ENCODE data around the gene CARD11.
"Not testable (repeated sequence)": the region's sequence is repeated elsewhere in the genome, so short reads cannot be mapped to it uniquely, and the experiment has no call there.

CARD11 gene

DNA sequence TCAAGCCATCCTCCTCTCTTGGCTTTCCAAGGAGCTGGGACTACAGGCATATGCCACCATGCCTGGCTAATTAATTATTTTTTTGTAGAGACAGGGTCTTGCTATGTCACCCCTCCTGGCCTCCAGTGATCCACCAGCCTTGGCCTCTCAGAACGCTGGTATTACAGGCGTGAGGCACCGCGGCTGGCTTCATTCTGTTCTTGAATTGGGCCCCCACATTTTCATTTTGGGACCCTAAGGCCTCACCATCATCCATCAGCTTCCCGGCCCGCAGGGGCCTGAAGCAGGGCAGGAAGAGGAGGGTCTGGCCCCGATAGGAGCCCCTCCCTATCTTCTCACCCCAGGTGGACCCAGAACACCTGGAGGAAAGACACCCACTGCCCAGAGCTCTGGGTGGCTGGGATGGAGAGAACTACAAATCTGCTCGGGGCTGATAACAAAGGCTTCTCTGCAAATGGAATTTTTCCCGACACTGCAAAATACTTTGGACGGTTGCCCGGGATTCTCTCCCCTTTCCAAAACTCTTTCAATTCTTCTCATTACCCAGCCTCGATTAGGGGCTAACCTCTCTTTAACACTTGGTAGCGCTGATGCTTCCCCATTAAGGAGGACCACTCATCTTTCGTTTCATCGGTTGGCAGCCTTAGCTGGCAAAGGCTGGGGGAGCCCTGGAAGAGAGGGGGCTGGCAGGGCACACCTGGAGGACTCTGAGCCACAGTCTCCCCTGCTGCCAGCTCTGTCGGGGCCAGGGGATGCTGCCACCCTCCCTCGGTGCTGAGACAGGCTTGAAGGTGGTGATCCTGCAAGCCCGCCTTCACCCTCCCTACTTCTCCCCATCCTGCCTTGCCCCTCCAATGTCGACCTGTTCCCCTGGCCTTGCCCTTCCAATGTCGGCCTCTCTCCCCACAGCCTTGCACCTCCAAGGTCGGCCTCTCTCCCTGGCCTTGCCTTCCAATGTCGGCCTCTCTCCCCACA lies 118.5 kb downstream of the CARD11 start:
- no peak for DNase-seq (ENCODE audit: low read depth)

DNA sequence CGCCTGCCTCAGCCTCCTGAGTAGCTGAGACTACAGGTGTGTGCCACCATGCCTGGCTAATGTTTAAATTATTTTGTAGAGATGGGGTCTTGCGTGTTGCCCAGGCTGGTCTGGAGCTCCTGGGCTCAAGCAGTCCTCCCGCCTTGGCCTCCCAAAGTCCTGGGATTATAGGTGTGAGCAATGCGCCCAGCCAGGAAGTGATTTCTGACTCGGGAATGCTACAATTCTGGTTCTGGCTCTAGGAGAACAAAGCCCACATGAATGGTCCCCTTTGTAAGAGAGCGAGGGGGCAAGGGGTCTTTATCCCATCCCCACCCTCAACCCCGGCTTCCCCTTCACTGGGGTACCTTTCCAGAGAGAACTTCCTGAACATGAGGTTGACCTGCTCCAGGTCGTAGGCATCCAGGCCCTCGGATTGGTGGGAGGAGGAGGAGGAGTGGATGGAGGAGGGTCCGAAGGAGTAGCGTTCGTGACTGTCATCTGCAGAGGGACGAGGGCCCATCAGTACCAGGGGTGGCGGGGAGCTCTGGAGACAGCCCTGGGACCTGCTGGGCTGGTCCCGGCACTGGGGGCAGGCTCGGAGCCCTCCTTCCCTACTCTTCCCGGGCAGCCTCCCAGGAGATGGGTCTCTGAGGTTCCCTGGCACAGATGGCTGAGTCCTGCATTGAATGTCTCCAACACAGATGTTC lies 119.6 kb downstream of the CARD11 start:
- no peak for DNase-seq (ENCODE audit: low read depth)

DNA sequence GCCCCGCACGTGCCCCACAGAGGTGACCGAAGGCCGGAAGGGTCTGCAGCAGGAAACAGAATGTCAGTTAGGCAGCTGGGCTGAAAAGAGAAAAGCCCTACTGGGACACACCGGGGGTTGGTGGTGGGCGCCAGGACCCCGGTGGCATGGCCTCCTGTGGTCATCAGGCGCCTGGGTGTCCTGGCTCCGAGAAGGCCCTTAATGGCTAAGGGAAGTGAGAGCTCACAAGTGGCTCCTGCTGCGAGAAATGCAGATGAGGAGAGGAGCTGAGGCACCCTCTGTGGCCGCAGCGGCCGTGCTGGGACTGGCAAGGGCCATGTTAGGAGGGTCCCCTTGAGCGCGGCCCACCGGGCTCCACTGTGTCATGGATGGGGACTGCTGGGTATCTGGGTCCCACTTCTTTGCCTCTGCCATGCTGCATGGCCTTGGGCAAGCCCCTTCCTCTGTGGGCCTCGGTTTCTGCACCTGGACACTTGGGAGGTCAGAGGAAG lies 120.3 kb downstream of the CARD11 start:
- no peak for DNase-seq (ENCODE audit: low read depth)

- no peak for DNase-seq (ENCODE audit: low read depth)
These were observed 120.8 kb downstream of the CARD11 start for GRCh38 chr7:2922866-2923265.

GRCh38 chr7:2922348-2922691 lies 121.3 kb downstream of the CARD11 start:
- no peak for DNase-seq (ENCODE audit: low read depth)

DNA sequence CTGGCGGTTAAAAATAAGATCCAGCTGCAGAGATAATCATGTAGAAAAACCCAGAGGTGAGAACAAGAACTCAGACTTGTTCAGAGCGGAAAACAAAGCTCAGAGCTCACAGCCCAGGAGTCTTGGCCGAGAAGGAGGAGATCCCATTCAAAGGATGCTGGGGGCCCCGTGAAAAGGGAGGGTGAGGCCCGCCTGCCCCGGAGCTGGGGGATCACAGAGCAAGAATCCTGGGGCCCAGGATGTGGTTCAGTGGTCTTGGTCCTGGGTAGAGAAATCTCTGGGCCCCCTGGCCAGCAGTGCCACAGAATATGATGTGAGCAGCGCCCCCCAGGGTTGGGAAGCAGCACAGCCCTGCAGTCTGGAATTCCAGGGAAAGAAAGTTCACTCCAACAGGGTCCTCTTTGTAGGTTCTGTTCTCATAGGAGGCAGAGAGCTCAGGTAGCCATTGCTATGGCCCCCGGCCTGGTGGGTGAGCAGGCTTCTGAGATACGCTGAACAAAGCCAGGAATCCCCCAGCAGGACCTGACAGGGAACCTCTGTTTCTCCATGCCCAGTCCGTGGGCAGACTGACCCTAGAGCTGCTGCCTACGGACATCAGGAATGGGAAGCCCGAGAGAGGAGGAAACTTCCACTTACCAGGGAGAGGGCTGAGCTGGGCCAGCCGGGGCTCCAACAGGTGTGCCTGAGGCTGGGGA lies 121.9 kb downstream of the CARD11 start:
- DNase-seq (ENCODE audit: low read depth): no peak

- no peak for DNase-seq (ENCODE audit: low read depth)
These were observed 122.6 kb downstream of the CARD11 start for GRCh38 chr7:2920956-2921652.

- DNase-seq (ENCODE audit: low read depth): not testable (repeated sequence)
These were observed 123.2 kb downstream of the CARD11 start for GRCh38 chr7:2920480-2920879.

DNA sequence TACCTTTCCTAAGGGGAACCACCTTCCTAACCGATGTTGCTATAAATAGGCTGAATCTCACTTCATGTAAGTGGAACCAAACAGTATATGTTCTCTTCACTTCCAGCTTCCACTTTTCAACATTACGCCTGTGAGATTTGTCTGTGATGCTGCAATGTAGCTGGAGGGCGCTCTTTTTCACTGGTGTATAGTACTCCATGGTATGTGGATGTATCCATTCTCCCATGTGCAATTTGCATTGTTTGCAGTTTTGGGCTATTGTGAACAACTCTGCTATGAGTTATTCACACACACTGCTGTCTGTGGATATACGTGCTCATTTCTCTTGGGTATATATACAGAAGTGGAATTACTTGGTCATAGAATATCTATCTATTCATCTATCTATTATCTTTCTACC lies 123.6 kb downstream of the CARD11 start:
- DNase-seq (ENCODE audit: low read depth): no peak

DNA sequence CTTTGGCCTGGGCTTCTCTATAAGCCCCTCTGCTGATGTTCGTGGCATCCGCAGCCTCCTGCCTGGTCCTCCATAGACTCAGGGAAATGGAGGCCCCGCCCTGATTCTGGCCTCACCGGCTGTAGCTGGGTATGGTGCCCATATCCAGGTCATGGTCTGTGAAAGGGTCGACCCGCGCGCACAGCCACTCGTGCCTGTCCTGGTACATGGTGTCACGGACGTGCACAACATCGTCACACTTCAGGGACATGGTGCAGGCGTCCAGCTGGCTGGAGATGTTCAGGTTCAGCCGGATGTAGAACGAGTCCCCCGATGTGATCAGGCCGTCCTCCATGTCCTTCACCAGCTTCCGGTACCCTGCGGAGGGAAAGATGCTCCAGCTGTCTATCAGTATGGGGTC lies 124.4 kb downstream of the CARD11 start:
- no peak for DNase-seq (ENCODE audit: low read depth)

GRCh38 chr7:2918406-2918805 lies 125.3 kb downstream of the CARD11 start:
- DNase-seq (ENCODE audit: low read depth): no peak

GRCh38 chr7:2915023-2915422 lies 128.6 kb downstream of the CARD11 start:
- DNase-seq (ENCODE audit: low read depth): no peak

DNA sequence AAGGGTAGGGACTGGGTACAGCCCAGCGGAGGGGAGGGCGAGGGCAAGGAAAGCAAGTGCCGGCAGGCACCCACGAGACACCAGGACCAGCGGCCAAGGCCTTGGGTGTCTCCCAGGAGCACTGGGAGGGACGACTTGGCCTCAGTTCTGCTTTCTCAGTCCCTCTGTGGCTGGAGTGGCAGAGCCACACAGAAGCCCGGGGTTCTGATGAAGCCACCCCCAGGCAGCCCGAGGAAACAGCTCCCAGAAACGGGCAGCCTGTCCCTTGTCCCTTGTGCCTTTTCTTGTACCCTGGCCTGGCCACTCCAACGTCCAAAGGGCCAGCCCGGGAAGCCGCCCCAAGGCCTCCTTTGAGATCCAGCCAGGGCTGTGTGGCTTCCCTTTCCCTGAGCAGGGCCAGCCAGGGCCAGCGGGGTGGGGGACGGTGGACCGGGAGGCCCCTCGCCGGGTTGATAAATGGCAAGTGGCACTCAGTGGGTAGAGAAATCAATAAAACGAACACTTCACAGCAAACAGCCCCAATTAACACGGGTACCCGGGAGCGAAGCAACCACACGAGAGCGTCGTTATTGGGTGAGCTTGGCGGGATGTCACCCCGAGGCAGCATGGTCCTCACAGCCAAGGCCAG lies 129.8 kb downstream of the CARD11 start:
- DNase-seq (ENCODE audit: low read depth): no peak

DNA sequence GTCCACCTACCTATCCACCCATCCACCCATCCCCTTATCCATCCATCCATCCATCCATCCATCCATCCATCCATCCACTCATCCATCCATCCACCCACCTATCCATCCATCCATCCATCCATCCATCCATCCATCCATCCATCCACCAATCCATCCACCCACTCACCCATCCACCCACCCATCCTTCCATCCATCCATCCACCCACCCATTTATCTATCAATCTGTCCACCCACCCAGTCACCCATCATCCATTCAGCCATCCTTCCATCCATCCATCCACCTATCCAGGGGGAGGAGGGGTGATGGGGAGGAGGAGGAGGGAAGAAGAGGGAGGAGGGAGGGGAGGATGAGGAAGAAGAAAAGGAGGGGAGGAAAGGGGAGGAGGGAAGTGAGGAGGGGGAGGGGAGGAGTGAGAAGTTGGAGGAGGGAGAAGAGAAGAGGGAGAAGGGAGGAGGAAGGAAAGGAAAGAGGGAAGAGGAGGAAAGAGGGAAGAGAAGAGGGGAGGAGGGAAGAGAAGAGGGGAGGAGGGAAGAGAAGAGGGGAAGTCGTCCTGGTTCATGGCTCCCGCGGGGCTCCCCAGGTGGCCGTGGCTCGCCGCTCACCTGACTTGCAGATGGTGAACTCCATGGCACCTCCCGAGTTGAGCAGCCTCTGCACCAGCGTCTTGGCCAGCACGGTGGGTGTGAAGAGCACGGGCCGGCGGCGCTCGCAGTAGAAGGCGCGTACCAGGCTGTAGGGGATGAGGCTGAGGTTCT lies 130.8 kb downstream of the CARD11 start:
- DNase-seq (ENCODE audit: low read depth): no peak

DNA sequence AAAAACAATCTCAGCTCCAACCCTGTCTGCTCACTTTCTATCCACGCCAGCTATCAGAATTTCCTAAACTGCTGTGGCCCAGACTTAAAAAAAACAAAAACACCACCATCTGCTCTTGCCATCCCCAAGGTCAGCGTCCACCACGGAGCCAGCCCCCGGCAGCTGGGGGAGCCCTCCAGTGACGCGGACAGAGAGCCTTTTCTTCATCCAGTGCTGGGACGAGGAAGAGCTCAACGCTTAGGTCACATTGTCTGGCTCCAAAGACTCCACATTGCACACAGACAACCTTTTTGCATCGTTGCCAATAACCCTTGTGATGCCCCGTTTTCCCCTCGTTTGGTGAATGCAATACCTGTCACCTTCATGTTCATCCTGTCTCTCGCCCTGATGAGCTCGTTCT lies 132.2 kb downstream of the CARD11 start:
- DNase-seq (ENCODE audit: low read depth): no peak

DNA sequence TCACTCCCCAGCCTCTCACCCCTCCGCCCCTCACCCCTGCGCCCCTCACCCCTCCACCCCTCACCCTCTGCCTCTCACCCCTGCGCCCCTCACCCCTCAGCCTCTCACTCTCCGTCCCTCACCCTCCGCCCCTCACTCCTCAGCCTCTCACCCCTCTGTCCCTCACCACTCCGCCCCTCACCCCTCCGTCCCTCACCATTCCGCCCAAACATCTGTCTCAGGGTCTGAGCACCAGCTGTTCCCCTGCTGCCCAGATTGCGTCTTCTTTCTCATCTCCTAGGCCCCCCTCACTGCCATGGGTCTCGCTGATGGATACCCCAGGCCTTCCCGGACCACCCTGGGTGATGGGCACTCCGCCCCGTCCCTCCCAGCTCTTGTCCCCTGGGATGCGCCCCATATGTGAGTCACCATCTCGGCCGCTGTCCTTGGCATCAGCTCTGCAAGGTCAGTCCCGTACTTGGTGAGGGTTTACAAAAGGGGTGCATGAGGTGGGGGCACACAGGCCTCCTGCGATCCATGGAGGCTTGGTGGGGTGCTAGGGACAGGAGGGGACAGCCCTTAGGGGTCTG lies 134.1 kb downstream of the CARD11 start:
- no peak for DNase-seq (ENCODE audit: low read depth)

GRCh38 chr7:2909043-2909442 lies 134.6 kb downstream of the CARD11 start:
- DNase-seq (ENCODE audit: low read depth): no peak

DNA sequence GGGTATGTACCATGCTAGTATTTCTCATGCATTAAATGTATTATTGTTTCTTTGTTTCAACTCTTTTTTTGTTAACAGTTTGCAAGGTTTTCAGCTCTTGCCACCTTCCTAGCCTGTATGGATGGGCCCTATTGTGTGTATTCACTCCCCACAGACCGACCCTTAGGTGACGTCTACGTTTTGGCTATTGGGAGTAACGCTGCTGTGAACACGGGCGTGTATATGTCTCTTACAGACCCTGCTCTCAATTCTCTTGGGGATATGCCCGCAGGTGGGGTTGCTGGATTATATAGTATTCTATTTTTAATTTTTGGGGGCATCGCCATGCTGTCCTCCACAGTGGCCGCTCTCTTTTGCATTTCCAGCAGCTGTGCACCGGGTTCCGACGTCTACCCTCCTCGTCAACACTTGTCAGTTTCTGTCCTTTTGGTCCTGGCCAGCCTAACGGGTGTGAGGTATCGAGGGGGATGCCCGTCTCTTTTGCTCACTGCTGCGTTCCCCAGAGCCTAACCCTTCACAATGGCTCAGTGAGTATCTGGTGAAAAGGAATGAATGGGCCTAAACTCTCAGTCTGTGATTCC lies 135.5 kb downstream of the CARD11 start:
- DNase-seq (ENCODE audit: low read depth): no peak

DNA sequence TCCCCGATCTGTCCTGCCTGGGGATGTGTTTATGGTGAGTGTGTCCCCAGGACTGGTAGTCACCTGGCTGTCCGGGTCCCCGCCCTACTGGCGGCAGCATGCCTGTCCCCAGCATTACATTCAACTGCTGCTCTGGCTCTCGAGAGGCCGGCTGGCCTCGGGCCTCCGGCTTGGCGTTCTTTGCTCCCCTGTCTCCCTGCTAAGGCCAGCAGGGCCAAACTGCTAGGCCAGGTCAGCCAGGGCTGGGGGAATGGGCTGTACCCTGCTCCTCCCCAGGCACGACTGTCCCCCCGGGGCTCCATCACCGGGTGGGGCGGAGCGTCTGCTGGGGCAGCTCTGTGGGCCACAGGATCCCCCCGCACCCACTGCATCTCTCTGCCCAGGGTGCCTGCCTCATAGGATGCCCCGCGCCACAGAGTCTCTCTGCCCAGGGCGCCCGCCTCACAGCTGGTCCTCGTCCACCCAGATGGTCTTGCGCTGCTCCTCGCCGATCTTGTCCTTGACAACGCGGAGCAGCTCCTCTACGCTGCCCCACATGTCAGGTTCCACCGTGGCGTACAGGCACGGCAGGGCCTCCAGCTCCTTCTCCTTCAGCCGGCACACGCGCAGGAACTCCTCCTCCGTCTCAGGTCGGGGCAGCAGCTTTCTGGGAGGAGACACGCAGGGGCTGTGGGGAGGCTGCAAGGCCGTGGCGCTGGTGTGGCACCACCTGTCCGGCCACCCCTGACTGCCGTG lies 137.3 kb downstream of the CARD11 start:
- no peak for DNase-seq (ENCODE audit: low read depth)
